HG03521 (cell line): ENCODE measurements around the gene RASGEF1C.

Source experiments
- ATAC-seq: cut with Tn5 transposase; IDR thresholded peaks from one replicate; pipeline ENCODE4 v1.9.1; 2021; ENCODE audit warnings: mild to moderate bottlenecking, moderate library complexity; ENCODE audit not compliant: unreplicated experiment

The RASGEF1C gene

GRCh38 chr5:180209137-180209581 lies at the start of gene RASGEF1C:
RASGEF1C (minus strand) TSS chr5:180209211; CDS start chr5:180138052, 71,159 bp downstream.
- ATAC-seq: peak; percentile 73

GRCh38 chr5:180253036-180253824 lies 44.2 kb upstream of the RASGEF1C start:
- no peak for ATAC-seq

- no peak for ATAC-seq
Measured at GRCh38 chr5:180251887-180252286, 42.9 kb upstream of the RASGEF1C start.

GRCh38 chr5:180251141-180251540 lies 42.1 kb upstream of the RASGEF1C start:
- ATAC-seq: no peak

GRCh38 chr5:180250329-180250728 lies 41.3 kb upstream of the RASGEF1C start:
- ATAC-seq: no peak

- no peak for ATAC-seq
Measured at GRCh38 chr5:180241600-180241999, 32.6 kb upstream of the RASGEF1C start.

GRCh38 chr5:180238631-180239030 lies 29.6 kb upstream of the RASGEF1C start:
- ATAC-seq: no peak

- no peak for ATAC-seq
Measured at GRCh38 chr5:180235846-180236245, 26.8 kb upstream of the RASGEF1C start.

- ATAC-seq: no peak
Measured at GRCh38 chr5:180235077-180235476, 26.1 kb upstream of the RASGEF1C start.

GRCh38 chr5:180234271-180234670 lies 25.3 kb upstream of the RASGEF1C start:
- no peak for ATAC-seq

GRCh38 chr5:180233729-180234128 lies 24.7 kb upstream of the RASGEF1C start:
- ATAC-seq: no peak

GRCh38 chr5:180230017-180230416 lies 21.0 kb upstream of the RASGEF1C start:
- ATAC-seq: no peak

- no peak for ATAC-seq
Measured at GRCh38 chr5:180222056-180222455, 13.0 kb upstream of the RASGEF1C start.

GRCh38 chr5:180217797-180218196 lies 8.8 kb upstream of the RASGEF1C start:
- no peak for ATAC-seq

- no peak for ATAC-seq
Measured at GRCh38 chr5:180216646-180217171, 7.7 kb upstream of the RASGEF1C start.

GRCh38 chr5:180215783-180216630 lies 7.0 kb upstream of the RASGEF1C start:
- no peak for ATAC-seq

GRCh38 chr5:180214870-180215770 lies 6.1 kb upstream of the RASGEF1C start:
- ATAC-seq: no peak

- ATAC-seq: no peak
Measured at GRCh38 chr5:180213657-180214207, 4.7 kb upstream of the RASGEF1C start.

GRCh38 chr5:180213256-180213600 lies 4.2 kb upstream of the RASGEF1C start:
- ATAC-seq: no peak
